HG03108 (cell line): ENCODE results near the gene CCDC183.
"Not testable (repeated sequence)": the region's sequence is repeated elsewhere in the genome, so short reads cannot be mapped to it uniquely, and the experiment has no call there.

Source experiments
- ATAC-seq: cut with Tn5 transposase; IDR thresholded peaks from one replicate; pipeline ENCODE4 v1.9.1; 2021; ENCODE audit warnings: moderate library complexity; ENCODE audit not compliant: unreplicated experiment

CCDC183 gene

GRCh38 chr9:136837146-136837855, 41.2 kb downstream of the CCDC183 start:
- no peak for ATAC-seq

- ATAC-seq = not testable (repeated sequence)
These were observed 41.7 kb downstream of the CCDC183 start for GRCh38 chr9:136837856-136838277.

- ATAC-seq = no peak
These were observed 42.4 kb downstream of the CCDC183 start for GRCh38 chr9:136838314-136839228.

- no peak for ATAC-seq
These were observed 43.3 kb downstream of the CCDC183 start for GRCh38 chr9:136839229-136840139.

- ATAC-seq = no peak
These were observed 44.2 kb downstream of the CCDC183 start for GRCh38 chr9:136840140-136840876.

- ATAC-seq = no peak
These were observed 44.9 kb downstream of the CCDC183 start for GRCh38 chr9:136840877-136841645.

GRCh38 chr9:136841646-136842379, 45.7 kb downstream of the CCDC183 start:
- ATAC-seq = not testable (repeated sequence)

- ATAC-seq = peak; percentile 61
These were observed 46.3 kb downstream of the CCDC183 start, which contains the start of gene AJM1 for GRCh38 chr9:136842380-136842948. Gene AJM1 (plus strand): TSS chr9:136842478. CDS start chr9:136844415, 1,937 bp downstream.

GRCh38 chr9:136843159-136843800, 47.1 kb downstream of the CCDC183 start:
- ATAC-seq = not testable (repeated sequence)

- ATAC-seq = not testable (repeated sequence)
These were observed 47.9 kb downstream of the CCDC183 start for GRCh38 chr9:136843801-136844740.

- no peak for ATAC-seq
These were observed 48.8 kb downstream of the CCDC183 start for GRCh38 chr9:136844761-136845464.

- ATAC-seq = no peak
These were observed 49.5 kb downstream of the CCDC183 start for GRCh38 chr9:136845465-136846260.

- ATAC-seq = no peak
These were observed 50.4 kb downstream of the CCDC183 start for GRCh38 chr9:136846376-136847087.

GRCh38 chr9:136847088-136847825, 51.1 kb downstream of the CCDC183 start:
- no peak for ATAC-seq
